BLaER1 treated with 17β-estradiol and CSF1 and Interleukin-3, amounts not matched to agents 10 nM and 100 nM (cell line): Measurements from ENCODE around the gene TAOK2.
"Not testable (repeated sequence)": the region's sequence is repeated elsewhere in the genome, so short reads cannot be mapped to it uniquely, and the experiment has no call there.

Experiments used
- H3K27ac ChIP-seq, 11 experiments: shearing (Covaris generic); formaldehyde crosslinking; 2 replicates each; pipeline ENCODE4 v1.8.1; 2022
- H3K27me3 ChIP-seq, 11 experiments: shearing (Covaris generic); formaldehyde crosslinking; 2 replicates each; pipeline ENCODE4 v1.8.1; 2022
- H3K36me3 ChIP-seq, 11 experiments: shearing (Covaris generic); formaldehyde crosslinking; 2 replicates each; pipeline ENCODE4 v1.8.1; 2022
- H3K4me1 ChIP-seq, 10 experiments: shearing (Covaris generic); formaldehyde crosslinking; 2 replicates each; pipeline ENCODE4 v1.8.1; 2022
- H3K4me2 ChIP-seq, 11 experiments: shearing (Covaris generic); formaldehyde crosslinking; 2 replicates each; pipeline ENCODE4 v1.8.1; 2022
- H3K4me3 ChIP-seq, 10 experiments: shearing (Covaris generic); formaldehyde crosslinking; 2 replicates each; pipeline ENCODE4 v1.8.1; 2022
- H3K9ac ChIP-seq, 11 experiments: shearing (Covaris generic); formaldehyde crosslinking; 2 replicates each; pipeline ENCODE4 v1.8.1; 2022
- H3K9me3 ChIP-seq, 11 experiments: shearing (Covaris generic); formaldehyde crosslinking; replicated peaks in 1 of 11; 2 replicates each; pipeline ENCODE4 v1.8.1; 2022
- H4K20me1 ChIP-seq, 11 experiments: shearing (Covaris generic); formaldehyde crosslinking; 2 replicates each; pipeline ENCODE4 v1.8.1; 2022
- Cebpa-rat ChIP-seq, 11 experiments: shearing (Covaris generic); IDR thresholded peaks; 2 replicates each; pipeline ENCODE4 v1.8.1; 2022

Gene TAOK2

GRCh38 chr16:30033270-30033669 is 59.6 kb downstream of the TAOK2 start:
- Histone ChIP-seq H3K27me3 (peaks cover 35 to 39% (median 38%) of the 10 kb centered on the region in 11 experiments), H3K4me2 (peak overlapping the region; percentile 60 to 89 (median 76))
- TF ChIP-seq Cebpa-rat (IDR thresholded peaks at IDR 0.05) = peak in 1 of 11 experiments; percentile 32; a peak in 1 of 22 replicates

GRCh38 chr16:30040221-30040620 is 66.6 kb downstream of the TAOK2 start:
- TF ChIP-seq Cebpa-rat (IDR thresholded peaks at IDR 0.05) = no peak
- H3K4me1 ChIP-seq = peaks cover 0 to 8% (median under 1%) of the 10 kb centered on the region in 10 experiments; a peak in 5 of 20 replicates
- no peaks in the 10 kb centered on the region for H3K9me3 ChIP-seq
- H3K4me3 ChIP-seq = no peak overlapping the region
- H4K20me1 ChIP-seq = no peaks in the 10 kb centered on the region
- H3K4me2 ChIP-seq = peak overlapping the region in 1 of 11 experiments; percentile 29; a peak in 1 of 22 replicates
- no peak overlapping the region for H3K27ac ChIP-seq
- H3K27me3 ChIP-seq = no peaks in the 10 kb centered on the region
- H3K9ac ChIP-seq = no peak overlapping the region
- no peaks in the 10 kb centered on the region for H3K36me3 ChIP-seq

More at GRCh38 chr16:30033270-30033669, 59.6 kb downstream of the TAOK2 start:
- no peaks in the 10 kb centered on the region for H3K36me3 ChIP-seq
- H3K9me3 ChIP-seq = no peaks in the 10 kb centered on the region
- peaks cover 18 to 35% (median 28%) of the 10 kb centered on the region in 10 experiments for H3K4me1 ChIP-seq
- peak overlapping the region in 2 of 11 experiments; percentile 9 to 14; a peak in 1 of 22 replicates for H3K27ac ChIP-seq
- H3K9ac ChIP-seq = peak overlapping the region in 6 of 11 experiments; percentile 11 to 52 (median 26); a peak in 5 of 22 replicates
- peaks cover 0 to 32% (median 6%) of the 10 kb centered on the region in 11 experiments; a peak in 10 of 22 replicates for H4K20me1 ChIP-seq
- peak overlapping the region in 6 of 10 experiments; percentile 4 to 39 (median 25); a peak in 11 of 20 replicates for H3K4me3 ChIP-seq

- H3K4me2 ChIP-seq = peak overlapping the region in 1 of 11 experiments; percentile 29; a peak in 1 of 22 replicates
- H3K27me3 ChIP-seq, H3K27ac ChIP-seq, H3K4me3 ChIP-seq, H3K4me1 ChIP-seq, H4K20me1 ChIP-seq, H3K36me3 ChIP-seq, H3K9me3 ChIP-seq, H3K9ac ChIP-seq: not testable (repeated sequence)
Measured at GRCh38 chr16:30040690-30041089, 67.0 kb downstream of the TAOK2 start.

GRCh38 chr16:30041841-30042240 is 68.2 kb downstream of the TAOK2 start:
- H3K27ac ChIP-seq = no peak overlapping the region
- H3K9ac ChIP-seq = no peak overlapping the region
- no peaks in the 10 kb centered on the region for H3K9me3 ChIP-seq
- TF ChIP-seq Cebpa-rat (IDR thresholded peaks at IDR 0.05) = no peak
- H4K20me1 ChIP-seq = no peaks in the 10 kb centered on the region
- H3K4me2 ChIP-seq = no peak overlapping the region
- no peak overlapping the region for H3K4me3 ChIP-seq
- H3K36me3 ChIP-seq = no peaks in the 10 kb centered on the region
- peaks cover 0 to 7% (median under 1%) of the 10 kb centered on the region in 10 experiments; a peak in 3 of 20 replicates for H3K4me1 ChIP-seq
- no peaks in the 10 kb centered on the region for H3K27me3 ChIP-seq
